Astrocyte of the hippocampus (primary cell): ENCODE results near the gene TMLHE.
"Not testable (repeated sequence)": the region's sequence is repeated elsewhere in the genome, so short reads cannot be mapped to it uniquely, and the experiment has no call there.

Experiments
- DNase-seq: peaks from one replicate; pipeline ENCODE4 v3.0.0; 2011; ENCODE audit warnings: low read depth, low spot score

The TMLHE gene

DNA sequence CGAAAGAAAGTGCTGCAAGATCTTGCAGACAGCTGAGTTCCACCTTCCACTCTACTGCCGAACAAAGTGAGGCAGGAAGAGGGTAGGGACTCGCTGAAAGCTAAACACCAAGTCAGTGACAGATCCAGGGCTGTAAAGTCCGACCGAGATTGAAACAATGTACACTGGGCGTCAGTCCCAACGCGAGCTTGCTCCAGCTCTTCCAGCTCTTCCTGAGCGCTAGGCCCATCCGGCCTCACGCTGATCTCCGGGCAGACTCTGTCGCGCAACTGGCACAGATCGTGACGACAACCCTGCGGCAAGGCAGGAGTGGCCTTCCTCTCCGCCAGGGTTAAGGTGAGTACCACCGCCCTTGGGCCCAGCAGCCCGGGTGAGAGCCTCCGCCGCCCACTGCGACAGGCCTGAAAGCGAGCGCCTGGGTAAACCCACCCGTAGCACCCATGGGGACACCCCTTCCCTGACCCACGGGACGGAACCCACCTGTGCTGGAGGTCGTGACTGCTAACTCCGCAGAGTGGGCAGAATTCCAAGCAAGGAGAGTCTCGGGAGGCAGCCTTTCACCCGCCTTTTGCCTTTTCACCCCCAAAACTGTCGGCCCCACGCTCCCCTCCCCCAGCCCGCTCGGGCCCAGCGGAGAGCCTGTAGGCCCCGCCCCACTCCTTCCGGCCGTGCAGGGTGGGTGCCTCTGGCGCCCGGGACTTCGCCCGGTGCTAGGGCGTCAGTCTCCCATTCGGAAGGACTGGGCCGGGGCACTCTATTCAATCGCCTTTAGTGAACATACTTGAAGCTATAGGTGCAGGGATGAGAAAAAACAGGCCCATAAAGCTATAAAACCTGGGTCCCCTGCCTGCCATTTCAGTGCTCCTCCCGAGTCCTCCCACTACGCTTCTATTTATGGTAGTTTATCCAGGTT is at the start of gene TMLHE, which contains the start of gene SPRY3:
TMLHE (minus strand) TSS at position 641 of the 913 bp plus-strand sequence. CDS start 67,676 bp downstream, outside the sequence.
SPRY3 (plus strand) TSS at position 275 of the 913 bp plus-strand sequence.
- DNase-seq: peak; percentile 69

- DNase-seq: no peak
Measured at GRCh38 chrX:155662282-155662681, 49.5 kb upstream of the TMLHE start.

DNA sequence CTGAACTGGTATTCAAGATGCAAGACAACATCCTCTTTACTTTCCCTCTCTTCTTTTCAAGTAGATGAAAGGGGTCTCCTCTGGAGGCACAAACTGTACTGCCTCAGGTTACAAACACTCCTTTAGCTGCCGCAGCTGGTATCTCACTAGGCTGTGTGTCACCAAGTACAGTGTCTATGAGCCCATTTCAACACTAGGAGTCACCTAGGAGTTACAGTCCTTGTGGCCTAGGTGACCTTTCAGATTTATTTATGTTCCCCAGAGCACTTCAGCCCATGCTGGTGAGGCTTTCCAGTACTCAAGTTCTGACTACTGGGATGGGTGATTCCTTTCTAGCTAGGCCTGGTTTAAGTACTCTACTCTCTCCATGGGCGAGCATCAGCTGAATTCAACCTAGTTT is 32.4 kb upstream of the TMLHE start:
- DNase-seq: no peak

DNA sequence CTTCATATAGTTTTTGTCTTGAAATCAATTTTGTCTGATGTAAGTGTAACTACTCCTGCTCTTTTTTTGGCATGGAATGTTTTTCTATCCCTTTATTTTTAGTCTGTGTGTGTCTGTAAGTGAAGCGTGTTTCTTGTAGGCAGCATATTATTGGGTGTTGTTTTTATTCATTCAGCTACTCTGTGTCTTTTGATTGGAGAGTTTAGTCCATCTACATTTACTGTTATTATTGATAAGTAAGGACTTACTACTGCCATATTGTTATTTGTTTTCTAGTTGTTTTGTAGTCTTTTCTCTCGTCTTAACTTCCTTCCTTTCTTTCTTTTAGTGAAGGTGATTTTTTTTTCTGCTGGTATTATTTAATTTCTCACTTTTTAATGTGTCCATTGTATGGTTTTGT is 30.5 kb upstream of the TMLHE start:
- no peak for DNase-seq

DNA sequence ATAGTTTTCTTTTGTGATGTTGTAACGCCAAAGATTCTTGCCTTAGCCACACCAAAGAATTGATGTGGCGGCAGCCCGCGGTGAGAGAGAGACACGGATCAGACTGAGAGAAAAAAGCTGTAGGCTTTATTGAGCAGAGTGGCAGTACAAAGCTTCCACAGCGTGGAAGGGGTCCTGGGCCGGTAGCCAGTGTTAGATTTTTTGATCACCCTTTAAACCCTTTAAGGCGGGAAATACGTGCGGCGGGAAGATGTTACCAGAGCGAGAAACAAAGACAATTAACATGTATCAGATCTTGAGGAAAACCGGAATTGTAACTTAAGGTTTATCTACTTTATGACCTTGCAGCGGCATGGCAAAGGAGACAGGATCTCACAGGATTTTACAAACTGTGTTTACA is 28.6 kb upstream of the TMLHE start:
- peak; percentile 11 for DNase-seq

- DNase-seq: no peak
Measured at GRCh38 chrX:155637714-155638113, 25.0 kb upstream of the TMLHE start.

DNA sequence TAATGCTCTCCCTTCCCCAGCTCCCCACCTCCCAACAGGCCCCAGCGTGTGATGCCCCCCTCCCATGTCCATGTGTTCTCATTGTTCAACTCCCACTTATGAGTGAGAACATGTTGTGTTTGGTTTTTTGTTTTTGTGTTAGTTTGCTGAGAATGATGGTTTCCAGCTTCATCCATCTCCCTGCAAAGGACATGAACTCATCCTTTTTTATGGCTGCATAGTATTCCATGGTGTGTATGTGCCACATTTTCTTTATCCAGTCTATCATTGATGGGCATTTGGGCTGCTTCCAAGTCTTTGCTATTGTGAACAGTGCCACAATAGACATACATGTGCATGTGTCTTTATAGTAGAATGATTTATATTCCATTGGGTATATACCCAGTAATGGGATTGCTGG is 22.3 kb upstream of the TMLHE start:
- DNase-seq: not testable (repeated sequence)

- DNase-seq: peak; percentile 2
Measured at GRCh38 chrX:155632431-155633100, 19.8 kb upstream of the TMLHE start.

DNA sequence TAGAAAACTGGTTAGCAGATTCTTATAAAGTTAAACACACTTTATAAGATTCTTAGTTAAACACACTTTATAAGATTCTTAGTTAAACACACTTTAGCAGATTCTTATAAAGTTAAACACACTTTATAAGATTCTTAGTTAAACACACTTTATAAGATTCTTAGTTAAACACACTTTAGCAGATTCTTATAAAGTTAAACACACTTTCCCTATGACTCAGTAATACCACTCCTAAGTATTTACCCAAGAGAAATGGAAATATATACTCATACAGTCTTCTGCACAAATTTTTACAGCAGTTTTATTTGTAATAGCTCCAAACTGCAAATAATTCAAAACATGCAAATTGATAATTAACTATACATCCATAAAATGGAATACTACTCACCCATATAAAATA is 7.4 kb upstream of the TMLHE start:
- DNase-seq: not testable (repeated sequence)

GRCh38 chrX:155615938-155616337 is 3.2 kb upstream of the TMLHE start:
- no peak for DNase-seq

GRCh38 chrX:155613927-155614559 is 1.3 kb upstream of the TMLHE start:
- no peak for DNase-seq

DNA sequence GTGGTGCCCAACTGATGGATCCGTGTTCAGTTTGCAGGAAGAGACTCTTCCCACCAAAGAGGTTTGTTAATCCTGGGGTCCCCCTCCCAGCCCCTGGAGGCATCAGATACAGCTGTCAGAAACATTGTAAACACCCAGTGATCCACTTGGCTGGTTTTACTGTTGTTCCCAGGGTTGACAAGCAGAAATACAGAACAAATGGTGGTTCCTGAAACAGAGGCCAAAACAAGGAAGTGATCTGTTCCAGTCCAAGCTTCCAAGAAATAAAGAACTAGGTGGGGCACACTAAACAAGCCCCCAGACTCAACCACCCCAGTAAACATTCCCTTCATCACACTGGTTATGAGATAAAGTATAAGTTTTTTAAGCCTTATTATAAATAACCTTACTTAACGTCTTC is 1.4 kb downstream of the TMLHE start:
- DNase-seq: no peak

DNA sequence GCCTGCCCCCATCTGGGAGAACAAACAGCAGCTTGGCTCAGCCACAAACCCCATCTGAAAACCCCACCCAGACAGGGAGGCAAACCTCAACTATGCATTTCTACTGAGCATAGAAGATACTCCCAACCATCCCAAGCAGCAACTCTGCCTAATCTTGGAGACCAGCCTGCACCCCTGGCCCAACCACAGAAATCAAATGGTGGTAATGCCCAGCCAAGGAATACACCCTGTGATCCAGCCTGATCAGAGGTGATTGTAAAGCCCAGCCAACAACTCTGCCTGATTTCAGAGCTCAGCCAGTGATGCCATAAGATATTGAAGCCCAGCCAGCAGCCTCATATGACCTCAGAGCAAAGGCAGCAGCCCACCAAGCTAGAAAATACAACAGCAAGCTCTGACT is 19.8 kb downstream of the TMLHE start:
- no peak for DNase-seq

DNA sequence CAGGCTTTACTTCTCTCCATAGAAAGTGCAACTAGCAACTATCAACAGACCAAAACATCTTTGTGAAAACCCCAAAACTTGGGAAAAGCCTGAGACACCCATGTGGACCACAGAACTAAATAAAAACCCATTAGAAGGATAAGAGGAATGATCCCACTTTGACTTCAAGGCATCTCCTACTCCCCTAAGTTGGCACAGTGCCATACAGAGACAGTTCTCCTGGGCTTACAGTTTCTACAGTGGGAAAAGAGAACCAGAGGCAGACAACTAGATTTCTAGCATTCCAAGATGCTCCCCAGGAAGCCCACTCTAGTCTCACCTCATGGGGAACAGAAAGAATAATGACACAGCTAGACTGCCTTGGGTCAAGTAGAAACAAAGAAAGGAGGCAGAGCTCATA is 20.4 kb downstream of the TMLHE start:
- no peak for DNase-seq

- DNase-seq: no peak
Measured at GRCh38 chrX:155577682-155578081, 35.1 kb downstream of the TMLHE start.

DNA sequence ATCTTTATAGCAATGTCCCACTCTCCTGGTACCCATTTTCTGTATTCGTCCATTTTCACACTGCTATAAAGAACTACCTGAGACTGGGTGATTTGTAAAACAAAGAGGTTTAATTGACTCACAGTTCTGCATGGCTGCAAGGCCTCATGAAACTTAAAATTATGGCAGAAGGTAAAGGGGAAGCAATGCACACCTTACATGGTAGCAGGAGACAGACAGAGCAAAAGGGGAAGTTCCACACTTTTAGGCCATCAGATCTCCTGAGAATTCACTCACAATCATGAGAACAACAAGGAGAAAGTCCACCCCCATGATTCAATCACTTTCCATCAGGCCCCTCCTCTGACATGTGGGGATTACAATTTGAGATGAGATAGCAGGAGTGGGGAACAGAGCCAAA is 49.7 kb downstream of the TMLHE start:
- no peak for DNase-seq

GRCh38 chrX:155544881-155545280 is 67.9 kb downstream of the TMLHE start:
- peak; percentile 39 for DNase-seq

DNA sequence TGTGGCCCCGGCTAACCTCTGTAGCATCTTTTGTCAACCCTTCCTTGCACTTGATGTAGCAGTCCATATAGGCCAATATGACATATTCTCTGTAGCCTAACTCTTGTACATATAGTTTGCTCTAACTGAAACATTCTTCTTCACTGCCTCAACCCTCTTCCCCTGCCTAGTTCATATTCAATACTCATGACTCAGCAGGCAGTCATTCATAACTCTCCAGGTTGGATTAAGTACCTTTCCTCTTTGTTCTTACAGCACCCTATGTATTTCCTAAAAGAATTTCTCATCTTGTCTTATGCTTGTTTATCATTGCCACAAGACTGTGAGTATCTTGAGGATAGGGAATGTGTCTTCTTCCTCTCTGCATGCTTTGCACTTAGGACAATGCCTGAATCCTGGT is 76.9 kb downstream of the TMLHE start:
- DNase-seq: no peak

DNA sequence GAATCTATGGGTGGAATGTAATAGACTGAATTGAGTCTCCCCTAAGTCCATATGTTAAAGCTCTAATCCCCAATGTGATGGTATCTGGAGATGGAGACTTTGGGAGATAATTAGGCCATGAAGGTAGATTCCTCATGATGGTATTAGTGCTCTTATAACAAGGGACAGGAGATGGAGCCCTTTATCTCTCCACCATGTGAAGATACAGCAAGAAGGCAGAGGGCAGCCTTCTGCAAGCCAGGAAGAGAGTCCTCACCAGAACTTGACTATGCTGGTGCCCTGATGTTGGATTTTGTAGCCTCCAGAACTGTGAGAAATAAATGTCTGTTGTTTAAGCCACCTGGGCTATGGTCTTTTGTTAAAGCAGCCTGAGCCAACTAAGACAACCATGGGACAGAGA is 78.0 kb downstream of the TMLHE start:
- DNase-seq: no peak

DNA sequence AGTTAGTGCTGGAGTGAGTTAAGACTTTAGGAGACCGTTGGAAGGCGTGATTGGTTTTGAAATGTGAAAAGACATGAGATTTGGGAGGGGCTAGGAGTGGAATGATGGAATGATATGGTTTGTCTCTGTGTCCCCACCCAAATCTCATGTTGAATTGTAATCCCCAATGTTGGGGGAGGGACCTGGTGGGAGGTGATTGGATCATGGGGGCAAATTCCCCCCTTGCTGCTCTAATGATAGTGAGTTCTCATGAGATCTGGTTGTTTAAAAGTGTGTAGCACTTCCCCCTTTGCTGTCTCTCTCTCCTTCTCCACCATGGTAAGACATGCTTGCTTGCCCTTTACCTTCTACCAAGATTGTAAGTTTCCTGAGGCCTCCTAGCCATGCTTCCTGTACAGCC is 85.7 kb downstream of the TMLHE start:
- DNase-seq: not testable (repeated sequence)

DNA sequence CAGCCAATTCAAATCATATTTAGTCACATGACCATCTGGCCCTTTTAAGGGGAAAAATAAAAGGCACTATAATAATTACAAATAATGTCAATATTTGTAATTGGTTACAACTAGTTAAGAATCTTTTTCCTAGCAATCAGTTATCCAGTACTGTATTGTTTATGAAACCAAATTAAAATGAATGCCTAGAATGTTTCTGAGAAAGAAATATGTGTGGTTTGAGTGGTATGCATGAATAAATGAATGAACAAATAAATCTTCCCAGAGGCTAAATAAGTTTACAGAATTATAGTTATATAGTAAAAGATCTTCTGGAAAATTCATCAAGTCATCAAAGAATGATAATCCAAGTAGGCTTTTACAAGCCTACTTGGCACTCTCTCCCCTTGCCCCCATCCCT is 98.5 kb downstream of the TMLHE start:
- peak; percentile 2 for DNase-seq

DNA sequence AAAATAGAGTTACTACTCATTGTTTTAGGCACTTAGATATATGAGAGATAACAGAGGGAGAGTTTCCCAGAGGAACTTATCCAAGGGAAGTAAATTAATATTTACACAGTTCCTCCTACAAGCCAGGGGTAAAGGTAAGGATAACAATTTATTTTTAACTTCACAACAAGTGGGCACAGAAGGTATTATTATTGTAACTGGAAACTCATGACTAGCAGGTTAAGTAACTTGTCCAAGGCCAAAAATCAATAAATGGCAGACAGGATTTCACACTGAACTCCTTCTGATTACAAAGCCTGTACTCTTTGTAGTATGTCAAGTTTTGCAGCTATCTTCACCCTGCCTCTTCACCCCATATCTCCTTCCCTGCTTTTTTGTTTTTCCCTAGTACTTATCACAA is 107.5 kb downstream of the TMLHE start:
- no peak for DNase-seq
